Activated T-cell treated with anti-CD3 and anti-CD28 coated beads for 24 hours (primary cell): Measurements from ENCODE around the gene ID1.
"Not testable (repeated sequence)": the region's sequence is repeated elsewhere in the genome, so short reads cannot be mapped to it uniquely, and the experiment has no call there.

Source experiments
- DNase-seq: peaks from one replicate; pipeline ENCODE4 v3.0.0-alpha.2; 2020; ENCODE audit warnings: low read depth

The ID1 gene

DNA sequence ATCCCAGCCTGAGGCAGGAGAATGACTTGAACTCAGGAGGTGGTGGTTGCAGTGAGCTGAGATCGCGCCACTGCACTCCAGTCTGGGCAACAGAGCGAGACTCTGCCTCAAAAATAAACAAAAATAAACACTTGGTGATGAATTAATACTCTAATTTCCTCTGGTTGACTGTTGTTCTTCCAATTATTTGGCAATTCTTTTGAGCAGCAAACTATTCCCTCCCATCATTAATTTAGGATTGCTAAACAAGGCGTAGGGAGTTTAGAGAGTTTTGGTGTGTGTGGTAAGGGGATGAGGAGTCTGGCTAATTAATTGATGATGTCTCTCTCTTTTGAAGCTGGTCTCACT is 2.7 kb upstream of the ID1 start:
- DNase-seq = no peak

DNA sequence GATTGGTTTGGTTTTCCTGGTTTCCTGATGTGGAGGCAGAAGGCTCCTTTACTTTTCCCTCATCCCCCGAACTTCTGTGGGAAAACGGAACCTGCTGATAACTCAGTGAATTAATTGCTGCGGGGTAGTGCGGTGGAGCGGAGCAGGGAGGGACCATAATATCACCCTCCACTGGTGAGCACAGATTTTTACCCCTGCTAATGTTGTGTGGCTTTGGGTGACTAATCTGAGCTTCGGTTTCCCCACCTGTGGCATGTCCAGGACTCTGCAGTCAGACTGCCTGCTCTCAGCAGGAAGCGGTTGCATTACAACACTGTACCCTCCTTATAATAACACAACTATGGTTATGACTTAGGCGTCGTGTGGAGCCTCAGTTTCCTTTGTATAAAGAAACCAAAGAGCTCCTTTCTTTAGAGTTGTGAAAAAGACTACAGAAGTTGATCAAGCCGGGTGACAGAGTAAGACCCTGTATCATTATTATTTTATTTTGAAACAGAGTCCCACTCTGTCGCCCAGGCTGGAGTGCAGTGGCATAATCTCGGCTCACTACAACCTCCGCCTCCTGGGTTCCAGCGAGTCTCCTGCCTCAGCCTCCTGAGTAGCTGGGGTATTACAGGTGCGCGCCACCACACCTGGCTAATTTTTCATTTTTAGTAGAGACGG is 2.2 kb upstream of the ID1 start:
- peak; percentile 12 for DNase-seq

DNA sequence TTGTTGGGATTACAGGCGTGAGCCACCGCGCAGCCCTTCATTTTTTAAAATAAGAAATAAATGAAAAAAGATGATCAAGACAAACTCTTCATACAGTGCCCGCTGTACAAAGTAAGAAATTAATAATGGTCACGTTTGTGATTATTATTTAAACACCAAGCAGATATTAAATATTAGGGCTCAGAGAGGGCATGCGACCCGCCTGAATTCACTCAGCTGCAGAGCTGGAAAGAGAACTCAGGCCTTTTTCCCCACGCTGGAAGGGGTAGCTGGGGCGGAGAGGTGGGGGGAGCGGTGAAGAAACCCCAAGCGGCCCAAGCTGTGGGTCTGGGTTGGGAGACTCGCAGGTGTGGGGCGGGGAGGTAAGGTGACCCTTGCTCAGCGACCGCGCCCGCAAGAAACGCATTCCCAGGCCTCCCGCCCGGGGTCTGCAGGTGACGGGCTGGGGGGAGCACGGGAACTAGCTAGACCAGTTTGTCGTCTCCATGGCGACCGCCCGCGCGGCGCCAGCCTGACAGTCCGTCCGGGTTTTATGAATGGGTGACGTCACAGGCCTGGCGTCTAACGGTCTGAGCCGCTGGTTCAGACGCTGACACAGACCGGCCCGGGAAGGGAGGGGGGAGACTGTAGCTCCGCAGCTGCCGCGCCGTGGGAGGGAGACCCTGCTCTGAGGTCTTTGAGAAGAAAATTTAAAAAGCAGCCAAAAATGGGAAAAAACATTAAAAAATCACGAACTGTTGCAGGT is 1.1 kb upstream of the ID1 start:
- peak; percentile 52 for DNase-seq

DNA sequence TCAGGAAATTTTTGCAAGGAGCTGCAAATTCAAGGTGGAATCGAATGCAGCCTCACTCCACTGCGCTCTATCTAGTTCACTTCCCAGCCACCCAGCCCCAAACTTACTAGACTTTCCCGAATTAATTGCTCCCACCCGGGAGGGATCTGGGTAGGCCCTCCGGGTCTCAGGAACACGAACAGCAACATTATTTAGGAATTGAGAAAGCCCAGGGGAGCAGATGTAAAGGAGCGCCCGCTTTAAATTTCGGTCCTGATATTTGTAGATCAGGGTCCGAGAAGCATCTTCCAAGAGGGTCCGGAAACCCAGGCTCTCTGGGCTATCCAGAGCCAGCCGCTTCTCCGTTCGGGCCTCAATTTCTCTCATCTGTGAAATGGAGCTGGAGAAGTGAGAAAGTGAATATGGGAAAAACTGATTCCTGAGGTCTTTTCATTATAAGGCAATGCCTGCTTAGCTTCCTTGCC is 490 bp upstream of the ID1 start:
- DNase-seq = no peak

DNA sequence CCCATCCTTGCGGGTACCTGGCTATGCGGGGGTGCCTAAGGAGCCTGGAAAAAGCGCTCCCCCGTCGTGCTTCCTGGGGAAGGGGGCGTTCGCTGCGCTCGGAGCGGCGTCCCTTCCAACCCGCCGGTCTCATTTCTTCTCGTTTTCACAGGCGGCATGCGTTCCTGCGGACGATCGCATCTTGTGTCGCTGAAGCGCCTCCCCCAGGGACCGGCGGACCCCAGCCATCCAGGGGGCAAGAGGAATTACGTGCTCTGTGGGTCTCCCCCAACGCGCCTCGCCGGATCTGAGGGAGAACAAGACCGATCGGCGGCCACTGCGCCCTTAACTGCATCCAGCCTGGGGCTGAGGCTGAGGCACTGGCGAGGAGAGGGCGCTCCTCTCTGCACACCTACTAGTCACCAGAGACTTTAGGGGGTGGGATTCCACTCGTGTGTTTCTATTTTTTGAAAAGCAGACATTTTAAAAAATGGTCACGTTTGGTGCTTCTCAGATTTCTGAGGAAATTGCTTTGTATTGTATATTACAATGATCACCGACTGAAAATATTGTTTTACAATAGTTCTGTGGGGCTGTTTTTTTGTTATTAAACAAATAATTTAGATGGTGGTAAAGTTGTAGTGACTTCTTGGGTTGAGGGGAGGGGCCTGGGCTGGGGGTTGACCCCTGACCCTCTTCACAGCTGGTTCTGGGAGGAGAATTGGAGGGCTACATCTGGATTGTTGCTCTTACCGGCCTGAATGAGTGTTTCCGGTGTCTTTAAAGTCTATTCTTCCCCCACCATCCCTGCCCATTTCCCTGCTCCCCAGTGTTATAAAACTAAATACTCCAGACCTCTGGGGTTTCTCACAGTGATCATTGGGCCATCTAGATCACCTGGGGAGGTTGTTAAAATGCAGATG is 1.1 kb downstream of the ID1 start:
- DNase-seq = no peak

DNA sequence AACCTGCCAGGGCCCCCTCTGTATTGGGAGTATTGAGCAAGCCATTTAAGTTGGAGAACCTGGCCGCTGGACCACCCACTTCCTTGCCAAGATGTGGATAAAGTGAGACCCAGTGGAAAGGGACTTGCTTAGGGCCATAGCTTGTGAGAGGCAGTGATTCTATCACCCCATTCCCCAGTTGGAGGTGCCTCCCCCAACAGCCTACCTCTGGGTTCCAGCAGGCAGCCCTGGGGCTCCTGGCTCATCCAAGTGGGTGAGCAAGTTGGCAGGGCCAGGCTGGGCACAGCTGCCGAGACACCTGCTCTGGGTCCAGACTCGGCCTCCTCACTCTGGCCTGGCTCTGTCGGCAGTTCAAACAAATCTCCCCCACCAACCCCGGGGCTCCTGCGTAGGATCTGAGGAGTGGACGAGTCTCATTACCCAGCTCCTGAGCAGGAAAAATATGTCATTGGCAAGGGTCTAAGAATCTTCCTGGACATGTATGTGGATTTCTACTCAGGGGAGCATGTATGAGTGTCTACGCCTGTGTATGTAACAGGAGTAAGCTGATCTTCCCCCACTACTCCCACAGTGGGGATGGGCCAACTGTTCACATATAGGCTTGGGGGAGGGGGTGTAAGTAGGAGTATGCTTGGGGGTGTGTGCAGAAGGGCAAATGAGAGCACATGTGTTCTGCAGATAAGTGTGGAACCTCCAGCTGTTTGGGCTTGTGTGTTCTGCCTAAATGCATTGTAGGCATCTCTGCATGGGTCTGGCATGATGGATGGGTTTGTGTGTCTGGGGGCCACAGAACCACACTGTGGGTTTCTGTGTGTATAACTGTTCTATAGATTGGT is 1.9 kb downstream of the ID1 start:
- no peak for DNase-seq

DNA sequence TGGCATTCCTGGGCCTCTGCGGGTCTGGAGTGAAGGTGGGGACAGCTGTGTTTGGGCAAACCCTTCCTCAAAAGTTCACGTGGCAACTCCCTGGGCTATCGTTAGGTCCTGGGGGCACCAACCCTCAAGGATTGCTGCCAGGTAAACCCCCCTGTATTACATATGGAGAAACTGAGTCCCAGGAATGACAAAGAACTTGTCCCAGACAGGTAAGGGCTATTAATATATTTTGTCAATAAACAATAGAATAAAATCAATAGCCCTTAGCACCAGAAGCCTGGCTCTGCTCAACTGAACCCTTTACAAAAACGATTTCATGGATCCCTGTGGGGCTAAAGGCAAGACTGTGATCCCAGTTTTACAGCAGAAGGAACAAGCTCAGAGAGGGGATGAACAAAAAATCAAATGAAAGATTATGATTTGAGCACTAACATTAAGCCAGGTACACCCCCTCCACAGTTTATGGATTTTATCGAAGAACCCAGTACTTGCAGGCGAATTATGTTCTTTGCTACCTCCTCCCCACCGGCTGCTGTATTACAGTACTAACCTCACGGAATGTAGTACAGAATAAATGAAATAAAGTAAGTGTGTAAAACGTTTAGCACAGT is 2.7 kb downstream of the ID1 start:
- no peak for DNase-seq

DNA sequence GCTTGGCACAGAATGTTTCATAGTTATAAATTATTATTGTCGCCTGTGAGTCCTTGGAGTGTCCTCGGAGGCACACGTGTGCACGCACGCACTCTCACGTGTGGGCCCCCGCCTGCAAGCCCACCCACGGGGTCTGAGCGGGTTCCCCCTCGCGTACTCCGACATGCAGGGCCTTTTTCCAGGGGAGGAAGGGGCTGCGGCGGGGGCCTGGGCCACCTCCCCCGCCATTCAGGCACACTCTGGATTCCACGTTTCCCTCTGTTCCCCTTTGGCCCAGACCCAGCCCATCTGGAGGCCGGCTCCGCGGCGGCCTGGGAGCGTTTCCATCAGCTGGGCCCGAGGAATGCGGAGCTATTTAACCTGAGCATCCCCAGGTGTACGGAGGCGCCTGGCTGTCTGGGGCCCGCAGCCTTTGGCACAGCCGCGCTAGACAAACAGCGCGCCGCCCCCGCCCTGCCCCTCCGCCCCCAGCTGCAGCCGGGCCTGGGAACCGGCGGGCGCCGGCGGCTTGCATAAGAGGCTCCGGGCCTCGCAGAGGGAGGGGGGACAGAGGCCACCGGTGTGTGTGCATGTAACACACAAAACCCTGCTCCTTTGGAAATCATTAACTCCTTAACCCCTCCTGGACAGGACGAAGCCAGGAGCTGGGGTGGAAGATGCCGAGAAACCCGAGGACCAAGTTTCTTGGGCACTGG is 3.3 kb downstream of the ID1 start:
- no peak for DNase-seq

DNA sequence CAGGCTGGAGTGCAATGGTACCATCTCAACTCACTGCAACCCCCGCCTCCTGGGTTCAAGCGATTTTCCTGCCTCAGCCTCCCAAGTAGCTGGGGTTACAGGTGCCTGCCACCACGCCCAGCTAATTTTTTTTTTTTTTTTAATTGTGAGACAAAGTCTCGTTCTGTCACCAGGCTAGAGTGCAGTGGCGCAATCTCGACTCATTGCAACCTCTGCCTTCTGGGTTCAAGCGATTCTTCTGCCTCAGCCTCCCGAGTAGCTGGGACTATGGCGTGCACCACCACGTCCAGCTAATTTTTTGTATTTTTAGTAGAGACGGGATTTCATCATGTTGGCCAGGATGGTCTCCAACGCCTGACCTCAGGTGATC is 7.2 kb downstream of the ID1 start:
- DNase-seq = not testable (repeated sequence)

DNA sequence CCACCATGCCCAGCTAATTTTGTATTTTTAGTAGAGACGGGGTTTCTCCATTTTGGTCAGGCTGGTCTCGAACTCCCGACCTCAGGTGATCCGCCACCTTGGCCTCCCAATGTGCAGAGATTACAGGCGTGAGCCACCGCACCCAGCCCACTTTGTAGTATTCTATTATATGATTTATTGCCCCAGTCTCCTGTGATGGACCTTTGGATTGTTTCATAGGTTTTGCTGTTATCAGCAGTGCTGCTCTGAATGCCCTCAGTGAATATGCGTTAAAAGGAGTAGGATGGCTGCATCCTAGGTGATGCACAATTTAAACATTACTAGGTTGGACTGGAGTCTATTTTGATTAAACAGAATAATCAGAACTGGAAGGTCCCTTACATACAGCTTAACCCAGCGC is 10.3 kb downstream of the ID1 start:
- no peak for DNase-seq

DNA sequence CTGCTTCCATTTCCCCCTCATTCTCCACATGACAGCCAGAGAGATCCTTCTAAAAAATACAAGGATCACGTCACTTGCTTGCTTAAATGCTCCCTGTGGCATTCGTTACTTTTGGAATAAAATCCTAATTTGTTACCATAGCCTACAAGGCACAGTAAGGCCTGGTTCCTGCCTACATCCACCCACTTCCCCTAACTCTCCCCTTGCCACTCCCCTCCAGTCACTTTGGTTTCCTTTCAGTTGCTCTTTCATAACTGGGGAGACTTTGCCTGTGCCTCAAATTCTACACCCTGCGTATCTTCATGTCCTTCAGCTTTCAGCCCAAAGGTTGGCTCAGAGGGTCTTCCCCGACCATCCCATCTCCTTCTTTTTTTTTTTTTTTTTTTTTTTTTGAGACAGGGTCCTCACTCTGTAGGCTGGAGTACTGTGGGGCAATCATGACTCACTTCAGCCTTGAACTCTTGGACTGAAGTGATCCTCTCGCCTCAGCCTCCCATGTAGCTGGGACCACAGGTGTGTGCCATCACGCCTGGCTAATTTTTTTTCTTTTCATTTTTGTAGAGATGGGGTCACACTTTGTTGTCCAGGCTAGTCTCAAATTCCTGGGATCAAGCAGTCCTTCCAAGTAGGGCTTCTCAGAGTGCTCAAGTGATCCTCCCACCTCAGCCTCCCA is 12.5 kb downstream of the ID1 start:
- DNase-seq = no peak

DNA sequence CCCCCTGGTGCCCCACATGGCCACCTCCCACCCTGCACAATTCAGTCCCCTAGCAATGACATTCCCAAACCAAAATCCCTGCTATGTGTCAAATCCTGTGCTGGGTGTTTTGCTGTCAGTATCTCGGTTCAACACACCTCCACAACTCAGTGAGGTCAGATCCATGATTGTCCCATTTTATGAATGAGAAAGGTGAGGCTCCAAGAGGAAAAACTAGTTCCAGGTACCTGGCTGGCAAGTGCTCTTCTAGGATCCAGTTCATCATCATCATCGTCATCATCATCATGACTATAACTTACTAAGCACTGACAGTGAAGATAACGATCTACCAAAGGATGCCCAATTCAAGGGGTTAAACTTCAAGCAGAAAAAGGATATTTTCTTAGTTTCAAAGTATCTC is 15.2 kb downstream of the ID1 start:
- no peak for DNase-seq

DNA sequence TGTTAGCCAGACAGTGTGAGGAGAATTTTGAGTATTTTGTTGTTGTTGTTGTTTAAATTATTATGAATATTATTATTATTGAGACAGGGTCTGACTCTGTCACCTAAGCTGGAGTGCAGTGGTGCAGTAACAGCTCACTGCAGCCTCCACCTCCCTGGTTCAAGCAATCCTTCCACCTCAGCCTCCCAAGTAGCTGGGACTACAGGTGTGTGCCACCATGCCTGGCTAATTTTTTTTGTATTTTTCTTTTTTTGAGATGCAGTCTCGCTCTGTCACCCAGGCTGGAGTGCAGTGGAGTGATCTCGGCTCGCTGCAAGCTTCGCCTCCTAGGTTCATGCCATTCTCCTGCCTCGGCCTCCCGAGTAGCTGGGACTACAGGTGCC is 18.0 kb downstream of the ID1 start:
- not testable (repeated sequence) for DNase-seq

DNA sequence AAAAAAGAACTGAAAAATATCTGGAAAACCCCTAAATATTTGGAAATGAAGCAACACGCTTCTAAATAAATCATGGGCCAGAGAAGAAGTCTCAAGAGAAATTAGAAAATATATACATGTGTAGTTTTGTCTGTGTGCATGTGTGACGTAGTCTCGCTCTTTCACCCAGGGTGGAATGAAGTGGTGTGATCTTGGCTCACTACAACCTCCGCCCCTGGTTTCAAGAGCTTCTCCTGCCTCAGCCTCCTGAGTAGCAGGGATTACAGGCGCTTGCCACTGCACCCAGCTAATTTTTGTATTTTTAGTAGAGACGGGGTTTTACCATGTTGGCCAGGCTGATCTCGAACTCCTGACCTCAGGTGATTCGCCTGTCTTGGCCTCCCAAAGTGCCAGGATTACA is 21.4 kb downstream of the ID1 start:
- DNase-seq = not testable (repeated sequence)

DNA sequence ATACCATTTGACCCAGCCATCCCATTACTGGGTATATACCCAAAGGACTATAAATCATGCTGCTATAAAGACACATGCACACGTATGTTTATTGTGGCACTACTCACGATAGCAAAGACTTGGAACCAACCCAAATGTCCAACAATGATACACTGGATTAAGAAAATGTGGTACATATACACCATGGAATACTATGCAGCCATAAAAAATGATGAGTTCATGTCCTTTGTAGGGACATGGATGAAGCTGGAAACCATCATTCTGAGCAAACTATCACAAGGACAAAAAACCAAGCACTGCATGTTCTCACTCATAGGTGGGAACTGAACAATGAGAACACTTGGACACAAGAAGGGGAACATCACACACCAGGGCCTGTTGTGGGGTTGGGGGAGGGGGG is 23.0 kb downstream of the ID1 start:
- DNase-seq = not testable (repeated sequence)

DNA sequence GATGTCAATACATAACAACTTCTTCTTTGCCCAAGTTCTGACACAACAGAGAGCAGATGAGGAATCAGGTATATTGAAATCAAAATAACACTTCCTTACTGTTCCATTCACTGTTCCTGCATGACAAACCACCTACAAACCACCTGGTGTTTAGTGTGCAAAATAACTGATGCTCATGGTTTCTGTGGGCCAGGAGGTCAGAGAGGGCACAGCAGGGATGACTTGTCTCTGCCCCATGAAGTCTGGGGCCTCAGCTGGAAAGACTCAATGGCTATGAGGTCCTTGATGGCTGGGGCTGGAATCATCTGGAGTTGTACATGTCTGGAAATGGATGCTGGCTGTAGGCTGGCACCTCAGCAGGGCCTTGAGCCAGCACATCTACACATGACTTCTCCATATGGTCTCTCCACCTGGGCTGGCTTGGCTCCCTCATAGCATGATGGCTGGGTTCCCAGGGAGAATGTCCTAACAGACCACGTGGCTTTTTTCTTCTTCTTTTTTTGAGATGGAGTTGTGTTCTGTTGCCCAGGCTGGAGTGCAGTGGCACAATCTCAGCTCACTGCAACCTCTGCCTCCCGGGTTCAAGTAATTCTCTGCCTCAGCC is 25.2 kb downstream of the ID1 start:
- no peak for DNase-seq

DNA sequence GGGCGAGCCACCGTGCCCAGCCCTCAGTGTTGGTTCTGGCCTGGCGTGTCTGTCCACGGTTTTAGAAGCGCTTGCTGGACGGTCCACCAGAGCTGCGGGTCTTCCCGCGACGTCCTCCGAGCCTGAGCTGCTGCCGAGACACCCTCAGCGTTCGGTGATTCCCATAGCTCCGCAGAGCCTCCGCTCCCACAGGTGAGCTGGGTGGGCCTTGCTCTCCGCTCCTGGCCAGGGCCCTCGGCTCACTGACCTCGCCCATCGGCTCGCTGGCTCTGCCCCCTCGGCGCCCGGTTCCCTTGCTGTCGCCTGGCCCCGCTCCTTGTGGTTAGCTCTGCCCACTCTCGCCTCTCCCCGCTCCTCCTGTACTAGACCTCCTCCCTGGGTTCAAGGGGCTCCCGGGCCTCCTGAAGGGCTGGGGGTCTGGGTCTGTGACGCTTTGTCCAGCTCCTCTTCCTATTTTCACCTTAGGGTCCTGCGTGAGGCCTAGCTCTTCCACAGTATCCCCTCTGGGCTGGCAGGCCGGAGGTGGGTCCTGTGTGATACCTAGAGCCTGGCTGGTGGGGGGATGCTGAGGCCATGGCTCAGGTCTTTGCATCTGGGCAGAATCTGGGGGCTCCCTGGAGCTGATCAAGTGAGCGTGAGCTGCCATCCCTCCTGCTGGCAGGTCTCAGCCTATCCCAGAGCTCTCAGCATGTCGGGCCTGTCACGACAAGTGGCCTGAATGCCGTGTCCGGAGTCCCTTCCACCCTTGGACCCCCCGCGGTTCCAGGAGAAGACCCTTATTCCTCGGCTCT is 27.7 kb downstream of the ID1 start:
- no peak for DNase-seq

DNA sequence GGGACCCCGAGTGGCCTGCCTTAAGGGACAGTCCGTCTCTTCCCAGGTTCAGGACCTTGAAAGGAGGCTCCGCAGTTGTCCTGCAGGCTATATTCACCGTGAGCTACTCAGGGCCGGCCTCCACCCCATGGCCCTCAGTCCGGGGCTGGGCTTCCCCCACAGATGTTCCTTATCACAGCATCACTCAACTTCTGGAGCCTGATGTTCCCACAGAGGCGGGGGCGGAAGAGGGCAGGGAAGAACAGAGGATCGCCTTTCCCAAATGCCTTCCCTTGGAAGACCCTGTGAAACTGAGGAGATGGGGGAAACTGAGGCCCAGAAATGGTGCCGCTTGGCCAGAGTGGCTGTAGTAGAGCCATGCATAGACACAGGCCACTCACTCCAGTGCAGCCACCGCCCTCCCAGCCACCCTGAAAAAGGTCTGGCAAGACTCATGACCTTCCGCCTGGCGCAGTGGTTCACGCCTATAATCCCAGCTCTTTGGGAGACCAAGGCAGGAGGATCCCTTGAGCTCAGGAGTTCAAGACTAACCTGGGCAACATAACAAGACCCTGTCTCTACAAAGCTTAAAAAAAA is 28.3 kb downstream of the ID1 start:
- DNase-seq = no peak

DNA sequence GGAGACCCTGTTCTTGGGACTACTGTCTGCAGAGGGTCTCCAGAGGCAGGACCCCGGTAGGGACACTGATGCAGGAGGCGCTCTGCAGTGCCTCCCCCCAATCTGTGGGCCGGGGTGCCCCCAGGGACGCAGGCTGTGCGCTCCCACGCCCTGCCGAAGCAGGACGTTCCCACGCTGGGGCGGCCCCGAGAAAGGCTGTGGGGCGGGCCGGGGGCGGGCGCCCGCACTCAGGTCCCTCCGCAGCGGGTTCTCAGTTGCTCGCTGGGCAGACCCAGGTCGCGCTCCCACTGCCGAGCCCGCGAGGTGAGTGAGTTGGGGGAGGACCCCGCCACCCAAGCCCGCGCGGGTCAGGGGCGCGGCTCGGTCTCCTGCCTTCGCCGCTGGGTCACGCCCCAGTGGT is 32.6 kb downstream of the ID1 start, which contains the start of gene COX4I2:
Gene COX4I2 (plus strand): TSS at position 253 of the 400 bp plus-strand sequence. CDS start 1,106 bp downstream, outside the sequence.
- DNase-seq = no peak
